GM21367 (cell line): ENCODE results near the gene TWIST2.

Experiments used
- ATAC-seq: cut with Tn5 transposase; IDR thresholded peaks from one replicate; pipeline ENCODE4 v1.9.1; 2021; ENCODE audit not compliant: unreplicated experiment

TWIST2 gene

GRCh38 chr2:238916176-238916874 lies 68.4 kb downstream of the TWIST2 start:
- no peak for ATAC-seq

- no peak for ATAC-seq
These were observed 69.1 kb downstream of the TWIST2 start for GRCh38 chr2:238916875-238917590.

GRCh38 chr2:238919307-238919706 lies 71.4 kb downstream of the TWIST2 start:
- no peak for ATAC-seq

GRCh38 chr2:238920053-238920452 lies 72.2 kb downstream of the TWIST2 start:
- no peak for ATAC-seq

- ATAC-seq = no peak
These were observed 72.7 kb downstream of the TWIST2 start for GRCh38 chr2:238920601-238921001.

- no peak for ATAC-seq
These were observed 73.4 kb downstream of the TWIST2 start for GRCh38 chr2:238921259-238921658.

GRCh38 chr2:238921681-238922319 lies 73.9 kb downstream of the TWIST2 start:
- no peak for ATAC-seq

- ATAC-seq = no peak
These were observed 74.5 kb downstream of the TWIST2 start for GRCh38 chr2:238922435-238922834.

- no peak for ATAC-seq
These were observed 76.1 kb downstream of the TWIST2 start for GRCh38 chr2:238924032-238924431.

- ATAC-seq = no peak
These were observed 76.9 kb downstream of the TWIST2 start for GRCh38 chr2:238924796-238925195.

- no peak for ATAC-seq
These were observed 77.4 kb downstream of the TWIST2 start for GRCh38 chr2:238925281-238925680.

- ATAC-seq = no peak
These were observed 78.1 kb downstream of the TWIST2 start for GRCh38 chr2:238925816-238926521.

- ATAC-seq = no peak
These were observed 79.1 kb downstream of the TWIST2 start for GRCh38 chr2:238926761-238927611.

- no peak for ATAC-seq
These were observed 80.0 kb downstream of the TWIST2 start for GRCh38 chr2:238927746-238928519.

- no peak for ATAC-seq
These were observed 80.8 kb downstream of the TWIST2 start for GRCh38 chr2:238928520-238929241.

- no peak for ATAC-seq
These were observed 81.6 kb downstream of the TWIST2 start for GRCh38 chr2:238929242-238930081.

- ATAC-seq = no peak
These were observed 82.3 kb downstream of the TWIST2 start for GRCh38 chr2:238930216-238930615.
